NCI-H748 treated with DMSO at 0.1 percent for 48 hours (cell line): Measurements from ENCODE around the gene VGF.

Source experiments
- DNase-seq: peaks from one replicate; lab custom pipeline; 2025; lab: John Stamatoyannopoulos, UW

The VGF gene

DNA sequence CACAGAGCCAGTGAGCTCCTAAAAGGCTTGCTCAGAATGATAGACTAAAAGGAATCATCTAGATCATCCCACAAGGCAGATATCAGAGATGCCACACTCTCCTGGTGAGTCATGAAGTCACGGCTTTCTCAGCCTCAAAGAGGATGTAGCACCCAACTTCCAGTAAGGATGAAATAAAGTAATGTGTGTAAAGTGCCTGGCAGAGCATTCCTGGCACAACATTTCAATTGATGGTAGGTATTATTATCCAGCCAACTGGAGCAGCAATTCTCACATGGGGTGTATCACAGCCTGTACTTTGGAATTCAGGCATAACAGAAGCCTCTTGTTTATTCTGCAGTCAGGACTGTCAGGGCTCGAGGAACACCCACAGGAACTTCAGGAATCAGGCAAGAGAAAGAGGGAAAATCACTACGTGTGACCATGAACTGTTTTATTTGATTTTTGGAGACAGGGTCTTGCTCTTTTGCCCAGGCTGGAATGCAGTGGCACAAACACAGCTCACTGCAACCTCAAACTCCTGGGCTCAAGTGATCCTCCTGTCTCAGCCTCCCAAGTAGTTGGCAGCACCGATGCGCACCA is 20.0 kb upstream of the VGF start:
- DNase-seq: no peak

DNA sequence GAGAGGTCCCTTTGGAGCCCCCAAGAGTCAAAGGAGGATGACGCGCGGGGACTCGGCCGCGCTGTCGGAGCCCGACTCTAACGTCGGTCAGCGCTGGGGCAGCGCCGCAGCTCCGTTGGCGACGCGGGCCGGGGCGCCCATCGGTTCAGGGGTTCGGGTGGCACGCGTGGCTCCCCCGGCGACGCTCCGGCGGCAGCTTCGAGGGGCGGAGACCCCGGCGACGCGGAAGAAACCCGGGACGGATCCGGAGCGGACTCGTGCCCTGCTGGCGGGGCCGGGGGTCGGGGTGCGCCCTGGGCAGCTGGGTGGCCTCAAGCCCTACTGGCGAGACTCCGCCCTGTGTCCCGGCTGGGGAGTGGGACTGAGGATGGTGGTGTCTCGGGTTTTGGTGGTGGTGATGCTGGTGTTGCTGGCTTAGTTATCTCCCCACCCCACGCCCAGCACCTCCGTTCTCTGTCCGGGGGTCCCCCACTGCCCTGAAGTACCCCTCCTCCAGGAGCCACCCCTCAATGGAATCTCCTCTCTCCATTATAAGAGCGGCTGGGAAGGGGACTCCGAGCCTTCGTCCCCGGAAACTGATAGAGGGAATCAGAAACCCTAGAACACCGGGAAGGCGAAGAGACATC is 14.9 kb upstream of the VGF start, which contains the start of gene NAT16:
Gene NAT16, minus strand, starts transcription at position 164 of the 626 bp plus-strand sequence. CDS start 5,486 bp downstream, outside the sequence.
- no peak for DNase-seq

DNA sequence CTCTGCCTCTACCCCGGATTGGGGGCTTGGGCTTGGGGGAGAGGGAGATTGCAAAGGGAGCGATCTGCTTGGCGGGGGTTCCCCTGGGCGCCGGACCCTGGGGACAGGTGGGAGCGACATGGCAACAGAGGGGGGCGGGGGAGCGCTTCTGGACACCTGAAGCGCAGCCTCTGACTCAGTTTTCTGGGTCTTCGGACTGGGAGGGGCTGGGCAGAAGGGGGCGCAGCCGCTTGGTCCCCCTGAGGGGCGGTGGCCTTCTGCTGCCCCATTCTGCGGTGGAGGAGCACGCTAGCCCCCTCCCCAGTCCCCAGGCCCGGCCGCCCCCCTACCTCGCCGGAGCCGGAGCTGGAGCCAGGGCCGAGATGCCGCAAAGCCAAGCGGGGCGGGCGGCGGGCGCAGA is 14.3 kb upstream of the VGF start:
- no peak for DNase-seq

DNA sequence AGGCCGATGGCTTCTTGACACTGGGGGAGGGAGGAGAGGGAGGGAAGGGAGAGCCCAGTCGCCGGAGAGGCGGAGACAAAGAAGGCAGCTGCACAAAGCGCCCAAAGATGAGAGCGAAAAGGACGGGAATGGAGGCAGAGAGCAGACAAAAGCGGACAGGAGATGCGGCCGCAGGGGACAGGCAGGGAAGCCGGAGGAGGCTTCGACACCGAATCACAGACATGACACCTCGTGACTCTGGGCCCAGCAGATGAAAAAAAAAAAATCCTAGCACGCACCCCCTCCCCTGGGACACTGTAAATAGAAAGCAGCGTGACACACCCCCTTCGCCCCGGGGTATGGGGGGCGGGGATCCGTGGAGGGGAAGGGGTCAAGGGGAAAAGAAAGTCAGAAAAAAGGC is 13.7 kb upstream of the VGF start:
- DNase-seq: peak; percentile 42

DNA sequence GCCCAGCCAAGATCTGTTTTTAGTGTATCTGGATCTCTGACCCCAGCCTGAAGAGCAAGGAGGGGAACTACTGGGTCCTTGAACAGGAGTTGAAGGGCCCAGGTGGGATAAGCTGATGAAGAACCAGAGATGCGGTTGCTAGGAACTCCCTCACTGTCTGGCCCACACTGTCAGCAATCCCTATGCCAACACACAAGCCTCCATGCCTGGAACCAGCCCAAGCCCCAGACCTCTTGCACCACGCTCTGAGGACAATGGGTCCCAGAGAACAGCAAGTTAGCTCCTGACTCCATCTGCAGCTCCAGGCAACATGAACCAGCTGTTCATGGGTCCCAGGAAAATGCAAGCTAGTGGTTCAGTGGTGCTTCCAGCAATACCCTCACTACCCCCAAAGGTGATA is 12.3 kb upstream of the VGF start:
- DNase-seq: no peak

DNA sequence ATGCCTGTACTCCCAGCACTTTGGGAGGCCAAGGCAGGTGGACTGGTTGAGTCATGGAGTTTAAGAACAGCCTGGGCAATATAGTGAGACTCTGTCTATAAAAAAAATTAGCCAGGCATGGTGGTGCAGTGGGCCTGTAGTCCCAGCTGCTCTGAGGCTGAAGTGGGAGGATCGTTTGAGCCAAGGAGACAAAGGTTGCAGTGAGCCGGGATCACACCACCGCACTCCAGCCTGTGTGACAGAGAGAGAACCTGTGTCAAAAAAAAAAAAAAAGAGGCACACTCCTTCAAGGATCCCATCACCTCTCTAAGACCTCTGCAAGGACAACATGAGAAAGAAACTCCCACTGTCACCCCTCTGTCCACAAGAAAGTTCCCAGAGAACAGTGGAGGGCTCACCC is 10.3 kb upstream of the VGF start:
- DNase-seq: no peak

DNA sequence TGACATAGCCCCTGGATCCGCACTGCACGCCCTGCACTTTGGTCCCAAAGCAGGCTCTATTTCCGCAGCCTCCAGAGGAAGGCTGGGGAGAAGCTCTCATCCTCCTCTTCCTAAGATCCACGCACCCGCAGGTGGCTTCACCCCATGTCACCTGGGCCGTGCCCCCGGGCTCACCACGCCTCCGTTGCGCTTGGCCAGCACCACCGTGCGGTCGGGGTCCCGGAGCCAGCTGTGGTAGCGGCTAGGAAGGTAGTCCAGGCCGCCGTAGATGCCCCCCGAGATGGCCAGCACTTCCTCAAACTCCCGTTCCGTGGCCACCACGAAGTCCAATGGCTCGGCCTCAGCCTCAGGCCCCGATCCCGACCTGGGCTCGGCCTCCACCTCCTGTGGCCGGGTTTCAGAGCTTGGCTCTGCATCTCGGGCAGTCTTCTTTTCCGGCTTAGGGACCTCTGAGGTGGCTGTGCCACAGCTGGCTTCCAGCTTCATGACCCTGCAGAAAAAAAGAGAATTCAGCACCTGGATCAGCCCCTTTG is 9.0 kb upstream of the VGF start:
- no peak for DNase-seq

DNA sequence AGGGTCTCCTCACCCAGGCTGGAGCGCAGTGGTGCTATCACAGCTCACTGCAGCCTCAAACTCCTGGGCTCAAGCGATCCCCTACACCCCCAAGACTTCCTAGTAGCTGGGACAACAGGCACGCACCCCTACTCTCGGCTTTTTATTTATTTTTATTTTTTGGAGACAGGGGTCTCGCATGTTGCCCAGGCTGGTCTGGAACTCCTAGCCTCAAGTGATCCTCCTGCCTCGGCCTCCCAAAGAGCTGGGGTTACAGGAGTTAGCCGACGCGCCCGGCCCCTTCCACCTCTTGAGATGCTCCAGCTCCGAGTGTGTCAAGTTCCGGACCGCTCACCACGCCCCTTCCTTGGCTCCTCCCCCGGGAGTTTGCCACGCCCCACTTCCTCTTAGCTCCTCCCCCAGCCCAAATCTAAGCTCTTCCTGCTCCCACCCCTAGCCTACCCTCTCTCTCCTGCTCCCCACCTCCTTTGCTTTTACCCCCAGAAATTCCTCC is 8.4 kb upstream of the VGF start:
- DNase-seq: no peak

DNA sequence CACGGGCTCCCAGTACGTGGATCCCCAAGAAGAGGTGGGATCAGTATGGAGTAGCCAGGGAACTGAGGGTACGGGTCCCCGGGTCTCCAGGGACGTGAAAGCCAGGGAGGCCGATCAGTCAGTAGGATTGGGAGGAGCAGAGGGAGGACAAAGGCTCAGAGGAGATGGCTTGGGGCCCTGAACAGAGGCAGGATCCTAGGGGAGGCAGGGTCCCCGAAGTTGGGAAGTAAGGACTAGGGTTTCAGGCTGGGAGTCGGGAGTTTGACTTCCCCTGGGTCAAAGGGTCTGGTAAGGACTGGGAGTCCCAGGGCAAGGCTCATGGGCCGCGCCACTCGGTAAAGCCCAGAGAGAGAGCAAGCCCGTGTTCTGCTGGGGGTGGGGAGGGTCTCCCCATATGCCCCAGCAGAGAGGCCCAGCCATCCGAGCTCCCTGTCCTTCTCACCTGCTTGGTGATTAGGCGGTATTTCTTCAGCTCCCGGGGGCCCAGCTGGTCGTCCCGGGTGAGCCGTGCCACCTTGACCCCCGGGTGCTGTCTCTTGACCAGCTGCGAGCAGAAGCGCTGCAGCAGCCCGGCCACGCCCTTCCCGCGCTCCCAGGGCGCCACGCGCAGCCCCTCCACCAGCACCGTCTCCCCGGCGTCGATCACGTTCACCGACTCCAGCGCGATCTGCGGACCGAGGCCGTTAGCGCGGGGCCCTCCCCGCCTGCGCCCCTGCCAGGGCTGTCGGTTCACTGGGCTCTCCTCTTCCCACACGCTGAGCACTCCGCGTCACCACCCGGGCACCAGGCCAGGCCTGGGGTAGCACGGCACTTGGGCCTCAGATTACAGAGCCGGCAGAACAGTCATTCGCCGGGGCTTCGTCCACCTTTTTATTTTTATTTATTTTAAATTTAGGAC is 7.7 kb upstream of the VGF start:
- peak; percentile 19 for DNase-seq

DNA sequence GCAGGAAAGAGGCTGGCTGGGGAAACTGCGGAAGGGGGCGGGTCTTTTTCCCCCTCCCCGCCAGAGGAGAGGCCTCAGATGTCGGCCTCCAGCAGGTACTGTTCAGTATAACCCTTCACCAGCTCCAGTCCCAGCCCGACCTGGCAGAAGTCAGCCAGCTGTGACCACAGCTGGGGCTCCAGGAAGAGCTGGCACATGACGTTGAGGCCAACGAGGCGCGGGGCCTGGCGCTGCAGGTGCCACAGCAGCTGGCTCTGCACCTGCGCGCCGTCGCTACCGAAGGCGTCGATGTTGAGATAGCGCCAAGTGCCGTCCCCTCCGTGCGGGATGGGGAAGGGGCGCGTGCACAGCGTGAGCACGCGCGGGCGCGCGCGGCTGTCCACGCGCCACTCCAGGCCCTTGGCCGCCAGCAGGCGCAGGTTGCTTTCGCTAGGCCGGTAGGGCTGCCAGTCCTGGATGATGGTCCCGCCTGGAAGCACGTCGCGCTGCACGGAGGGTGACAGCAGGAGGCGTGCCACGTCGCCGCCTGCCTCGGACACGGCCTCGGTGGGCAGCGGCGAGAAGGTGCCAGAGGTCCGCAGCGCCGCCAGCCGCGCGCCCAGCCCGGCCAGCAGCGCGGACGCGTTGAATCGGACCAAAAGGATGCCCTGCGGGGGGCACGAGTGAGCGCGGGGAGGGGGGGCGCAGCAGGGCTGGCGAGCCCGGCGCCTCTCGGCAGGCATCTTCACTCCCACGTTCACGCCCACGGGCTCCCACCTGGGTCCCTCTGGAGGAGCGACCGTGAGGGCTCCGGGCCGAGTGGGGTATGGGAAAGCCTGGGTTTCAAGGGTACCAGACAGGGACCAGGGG is 6.9 kb upstream of the VGF start:
- no peak for DNase-seq

DNA sequence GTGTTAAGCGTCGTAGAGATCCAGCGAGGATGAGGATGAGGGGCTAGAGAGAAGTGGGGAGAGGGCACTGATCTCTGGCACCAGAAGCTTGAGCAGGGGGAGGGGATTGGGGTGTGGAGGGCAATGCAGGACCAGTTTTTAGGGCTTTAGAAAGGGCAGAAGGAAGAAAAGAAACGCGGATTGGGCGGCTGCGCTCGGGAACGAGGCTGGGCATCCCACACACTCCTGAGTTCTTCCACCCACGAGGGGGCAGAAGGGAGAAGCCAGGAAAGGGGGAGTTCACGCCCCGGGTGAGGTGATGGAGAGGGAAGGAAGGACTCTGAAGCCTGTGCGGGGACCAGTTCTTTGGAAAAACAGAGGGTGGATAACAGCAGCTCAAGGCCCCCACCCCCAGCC is 6.1 kb upstream of the VGF start:
- DNase-seq: no peak

DNA sequence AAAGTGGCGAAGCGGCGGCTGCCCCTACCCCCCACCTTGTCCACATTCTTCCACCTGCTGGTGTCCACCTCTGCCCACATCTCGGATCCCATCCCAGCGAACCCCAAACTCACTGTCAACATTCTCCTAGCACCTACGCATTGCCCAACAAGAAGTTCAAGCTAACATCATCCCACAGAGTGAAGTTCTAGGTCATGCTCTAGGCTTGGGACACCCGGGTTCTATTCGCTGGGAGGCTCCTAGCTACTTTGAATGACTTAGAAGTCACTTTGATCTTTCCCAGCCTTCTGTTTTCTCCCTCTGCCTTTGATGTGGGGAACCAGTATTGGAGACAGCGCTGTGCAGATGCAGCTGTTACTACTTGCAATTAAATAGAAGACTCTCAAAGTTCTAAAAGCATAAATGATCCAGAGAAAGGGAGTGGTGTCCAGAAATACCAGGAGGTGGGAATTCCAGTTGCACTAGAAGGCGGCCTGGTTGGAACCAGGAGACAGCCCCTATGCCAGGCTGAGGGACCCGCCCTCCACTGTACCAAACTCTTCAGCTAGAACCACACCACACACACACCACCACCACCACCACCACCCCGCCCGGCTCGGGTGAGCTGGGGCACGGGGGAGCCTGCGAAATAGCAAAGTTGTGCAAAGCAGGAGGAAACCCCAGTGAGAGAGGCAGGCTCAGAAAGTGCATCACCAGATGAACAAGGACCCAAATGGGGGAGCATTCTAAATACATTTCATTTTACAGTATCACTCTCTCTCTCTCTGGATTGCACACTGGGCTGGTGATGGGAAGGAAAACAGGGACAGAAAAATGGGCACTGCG is 5.5 kb upstream of the VGF start:
- no peak for DNase-seq

DNA sequence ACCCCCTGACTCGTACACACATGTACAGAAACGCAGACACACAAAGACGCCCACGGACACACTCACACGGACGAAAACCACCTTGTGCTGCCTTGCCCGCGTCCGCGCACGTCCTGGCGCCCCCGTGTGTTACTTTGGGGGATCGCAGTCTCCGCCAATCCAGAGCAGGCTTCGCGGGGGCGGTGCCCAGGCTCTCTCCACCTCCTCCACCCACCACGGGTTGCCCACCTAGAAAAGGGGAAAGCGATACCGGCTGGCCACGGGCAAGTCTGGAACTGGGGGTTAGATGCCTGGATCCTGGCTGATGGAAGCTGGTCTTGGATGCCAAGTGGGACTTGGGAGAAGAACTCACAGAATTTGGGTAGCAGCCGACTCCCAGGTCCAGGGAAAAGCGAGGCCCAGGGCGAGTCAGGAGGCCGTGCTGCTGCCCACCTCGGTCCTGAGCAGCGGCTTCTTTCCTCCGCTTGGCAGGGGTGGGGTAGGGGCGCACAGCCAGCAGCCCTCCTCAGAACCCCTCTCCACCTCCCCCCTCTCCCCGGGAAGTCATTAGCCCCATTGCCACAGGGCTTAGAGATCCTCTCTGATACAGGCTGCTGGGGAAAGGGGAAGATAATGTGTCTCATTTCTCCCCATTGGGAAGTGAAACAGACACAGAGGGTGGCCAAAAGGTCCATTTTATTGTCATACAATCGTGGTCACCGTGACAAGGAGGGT is 4.6 kb upstream of the VGF start:
- DNase-seq: peak; percentile 63

DNA sequence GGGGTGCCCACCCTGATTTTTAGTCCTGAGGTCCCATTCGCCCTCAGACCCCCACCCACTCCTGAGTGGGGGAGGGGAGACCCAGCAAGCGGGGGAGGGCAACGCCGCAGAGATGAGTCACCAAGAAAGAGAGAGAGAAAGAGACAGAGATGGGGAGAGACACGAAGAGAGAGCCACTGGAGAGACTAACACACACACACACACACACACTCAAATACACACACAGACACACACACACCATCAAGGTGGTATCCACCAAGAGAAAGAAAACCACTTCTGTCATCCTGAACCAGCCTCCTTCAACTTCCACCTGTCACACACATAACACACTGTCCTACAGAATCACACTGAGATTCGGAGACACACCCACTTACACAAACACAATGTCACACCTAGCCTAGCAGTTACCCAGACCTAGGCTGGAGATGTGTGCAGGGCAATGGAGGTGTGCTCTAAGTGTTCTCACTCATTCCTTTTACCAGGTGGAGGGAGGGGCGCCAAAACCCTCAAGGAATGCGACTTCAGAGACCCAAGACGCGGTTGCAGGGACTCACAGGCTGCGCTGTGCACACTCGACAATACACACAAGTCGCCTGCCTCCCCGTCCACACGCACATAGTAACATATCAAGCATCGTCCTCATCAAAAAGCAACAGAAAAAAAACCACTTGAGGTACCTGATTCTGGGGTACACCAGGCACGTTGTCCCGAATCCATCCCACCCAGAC is 3.9 kb upstream of the VGF start:
- no peak for DNase-seq

DNA sequence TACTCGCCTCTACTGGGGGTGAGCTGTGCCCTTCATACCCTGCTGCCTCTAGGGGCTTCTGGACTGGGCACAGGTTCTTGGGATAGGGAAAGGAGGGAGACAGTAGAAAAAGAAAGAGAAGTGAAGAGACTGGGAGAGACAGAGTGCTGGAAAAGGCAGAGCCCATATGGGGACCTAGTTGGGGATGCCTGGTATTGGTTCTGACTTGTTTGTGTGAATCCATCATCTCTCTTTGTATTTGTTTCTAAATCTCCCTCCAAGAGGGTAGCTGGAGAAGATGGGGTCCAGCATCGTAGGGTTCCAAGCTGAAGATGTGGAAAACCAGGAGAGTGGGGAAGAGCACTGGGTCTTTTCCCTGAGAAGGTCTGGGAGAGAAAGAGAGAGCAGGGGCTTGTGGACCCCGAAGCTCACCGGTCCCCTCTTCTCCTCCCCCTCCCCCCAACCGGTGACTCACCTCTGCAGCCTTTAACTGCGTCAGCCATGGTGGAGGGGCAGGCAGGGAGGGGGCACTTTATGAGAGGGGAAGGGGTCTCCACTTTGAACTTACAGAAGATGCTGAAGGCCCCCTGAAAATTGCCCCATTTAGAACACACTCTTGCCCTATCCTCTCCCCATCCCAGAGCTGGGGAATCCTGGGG is 3.2 kb upstream of the VGF start:
- DNase-seq: no peak

DNA sequence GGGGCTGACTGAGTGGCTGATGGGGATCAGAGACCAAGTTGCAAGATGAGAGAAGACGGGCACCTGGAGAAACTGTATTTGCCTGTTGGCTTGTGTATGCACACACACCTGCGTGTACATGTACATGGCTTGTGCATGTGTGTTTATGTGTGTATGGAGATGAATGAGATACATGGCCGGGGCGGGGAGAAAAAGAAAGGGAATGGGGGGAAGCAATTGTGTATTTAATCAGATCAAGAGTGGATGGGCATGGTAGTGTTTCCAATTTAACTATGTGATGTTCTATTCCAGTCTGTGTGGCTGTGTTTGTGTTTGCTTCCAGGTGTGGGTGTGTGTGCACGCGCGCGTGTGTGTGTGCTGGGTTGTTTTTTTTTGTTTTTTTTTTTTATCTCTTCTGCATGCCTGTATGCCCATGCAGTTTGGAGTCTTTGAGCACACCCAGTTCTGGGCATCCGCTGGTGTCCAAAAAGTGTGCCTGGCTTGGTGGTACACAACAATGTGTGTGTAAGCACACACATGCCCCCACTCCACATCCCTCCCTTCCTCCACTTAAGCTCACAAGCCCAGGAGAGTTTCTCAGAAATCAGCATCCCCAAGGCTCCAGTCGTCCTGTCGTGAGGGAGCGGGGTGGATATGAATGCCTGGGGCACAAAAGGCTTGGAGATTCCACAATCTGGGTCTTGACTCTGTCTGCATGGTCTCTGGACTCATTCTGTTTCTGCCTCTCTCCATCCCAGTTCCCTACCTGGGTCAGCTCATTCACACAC is 2.5 kb upstream of the VGF start:
- no peak for DNase-seq

DNA sequence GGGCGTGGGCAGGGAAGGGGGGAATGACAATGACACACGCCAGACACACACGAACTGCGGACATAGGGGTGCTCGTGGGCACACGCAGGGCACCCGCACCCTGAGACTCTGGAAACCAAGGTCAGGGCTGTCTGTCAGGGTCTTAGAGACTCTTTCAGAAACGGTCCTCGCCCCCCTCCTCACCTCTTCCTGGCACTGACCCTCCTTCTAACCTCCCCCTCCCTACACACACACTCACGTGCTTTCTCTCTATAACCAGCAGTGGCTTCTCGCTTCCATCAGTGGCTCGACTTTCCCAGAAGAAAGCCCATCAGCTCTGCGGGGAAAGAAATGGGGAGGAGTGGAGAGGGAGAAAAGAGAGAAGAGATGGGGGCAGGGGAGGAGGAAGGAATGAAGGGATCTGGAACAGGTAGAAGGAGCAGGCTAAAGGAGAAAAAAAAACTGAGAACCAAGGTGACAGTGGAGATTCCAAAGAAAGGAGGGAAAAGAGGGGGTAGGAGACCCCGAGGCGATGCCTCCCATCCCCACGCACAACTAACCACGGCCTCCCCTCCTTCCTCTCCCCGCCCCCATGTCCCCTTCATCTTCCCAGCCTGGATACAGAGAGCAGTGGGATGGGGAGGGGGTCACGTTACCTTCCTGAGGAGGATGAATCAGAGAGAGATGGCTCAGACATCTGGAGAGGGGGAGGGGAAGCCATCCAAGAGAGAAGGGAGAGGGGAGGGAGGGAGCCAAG is 1.7 kb upstream of the VGF start:
- DNase-seq: no peak

DNA sequence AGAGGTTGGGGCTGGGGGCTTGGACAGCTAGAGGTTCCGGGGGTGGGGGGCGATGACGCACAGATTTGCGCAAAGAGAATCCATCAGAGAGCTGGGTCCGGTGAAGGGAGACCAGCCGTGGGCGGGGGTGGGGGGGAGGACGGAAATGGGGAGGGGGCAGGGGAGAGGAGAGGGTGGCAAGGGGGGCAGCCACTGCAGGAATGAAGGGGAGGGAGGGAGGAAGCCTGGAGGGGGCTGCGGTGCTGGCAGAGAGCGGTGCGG is 1.2 kb upstream of the VGF start:
- no peak for DNase-seq
